GM23338 (cell line): Measurements from ENCODE around the gene CBFA2T3. TPM values are rescaled to one million over a fixed set of nuclear protein-coding genes. Genes with fewer than 3 reads are reported as not detected.

Source experiments
- ATAC-seq: fragments of 200-7000 bp; cut with Tn5 transposase; 3 replicates; pipeline ENCODE4 v1.9.1; 2020
- DNase-seq: peaks from one replicate; pipeline ENCODE4 v3.0.0-alpha.2; 2015; ENCODE audit warnings: low spot score
- H2AFZ ChIP-seq: fragments of 200-600 bp; sonication (generic); 2 replicates; pipeline ENCODE4 v1.8.0; 2016; ENCODE audit warnings: antibody characterized with exemption, mild to moderate bottlenecking, moderate library complexity
- H3F3A ChIP-seq: fragments of 200-600 bp; sonication (generic); replicated peaks from 2 replicates; pipeline ENCODE4 v1.8.0; 2017; ENCODE audit warnings: antibody characterized with exemption, mixed run types, low read depth
- H3K27ac ChIP-seq: fragments of 200-600 bp; sonication (generic); 2 replicates; pipeline ENCODE4 v1.6.1; 2016; ENCODE audit warnings: low read depth
- H3K27me3 ChIP-seq: fragments of 200-600 bp; sonication (generic); 2 replicates; pipeline ENCODE4 v1.8.0; 2016; ENCODE audit warnings: mild to moderate bottlenecking, mixed run types, moderate library complexity; ENCODE audit not compliant: insufficient read depth
- H3K36me3 ChIP-seq: fragments of 200-600 bp; sonication (generic); 2 replicates; pipeline ENCODE4 v1.8.0; 2016; ENCODE audit warnings: mild to moderate bottlenecking; ENCODE audit not compliant: insufficient read depth
- H3K4me1 ChIP-seq: fragments of 200-600 bp; sonication (generic); 2 replicates; pipeline ENCODE4 v1.8.0; 2016; ENCODE audit warnings: mild to moderate bottlenecking, moderate library complexity; ENCODE audit not compliant: insufficient read depth
- H3K4me2 ChIP-seq: fragments of 200-600 bp; sonication (generic); 2 replicates; pipeline ENCODE4 v1.7.1; 2017; ENCODE audit warnings: mixed run types
- H3K4me3 ChIP-seq: fragments of 200-600 bp; sonication (generic); 2 replicates; pipeline ENCODE4 v1.6.1; 2016; ENCODE audit warnings: mixed run types
- H3K79me2 ChIP-seq: fragments of 200-600 bp; sonication (generic); replicated peaks from 2 replicates; pipeline ENCODE4 v1.8.0; 2017; ENCODE audit warnings: mild to moderate bottlenecking; ENCODE audit not compliant: insufficient read depth
- H3K9me2 ChIP-seq: fragments of 200-600 bp; sonication (generic); 2 replicates; pipeline ENCODE4 v1.8.0; 2017; ENCODE audit not compliant: insufficient read depth
- H4K20me1 ChIP-seq: fragments of 200-600 bp; sonication (generic); replicated peaks from 2 replicates; pipeline ENCODE4 v1.8.0; 2017; ENCODE audit warnings: mild to moderate bottlenecking; ENCODE audit not compliant: insufficient read depth
- H3K27ac Mint-ChIP-seq: 2 replicates; pipeline ENCODE4 v1.8.0; 2020; ENCODE audit warnings: inconsistent platforms, mild to moderate bottlenecking, moderate library complexity, mixed read lengths
- H3K27me3 Mint-ChIP-seq: 3 replicates; pipeline ENCODE4 v1.8.0; 2022; ENCODE audit warnings: low read depth, mild to moderate bottlenecking, moderate library complexity, mixed read lengths, inconsistent platforms; ENCODE audit not compliant: insufficient read depth, poor library complexity
- H3K36me3 Mint-ChIP-seq: 3 replicates; pipeline ENCODE4 v1.8.0; 2021; ENCODE audit warnings: low read depth, mild to moderate bottlenecking, inconsistent platforms, moderate library complexity, mixed read lengths
- H3K4me1 Mint-ChIP-seq: 3 replicates; pipeline ENCODE4 v1.8.0; 2020; ENCODE audit warnings: mild to moderate bottlenecking, inconsistent platforms, mixed read lengths
- H3K4me3 Mint-ChIP-seq: 3 replicates; pipeline ENCODE4 v1.8.0; 2021; ENCODE audit warnings: moderate library complexity, mild to moderate bottlenecking, inconsistent platforms, mixed read lengths
- H3K9me3 Mint-ChIP-seq: 3 replicates; pipeline ENCODE4 v1.8.0; 2020; ENCODE audit warnings: moderate library complexity, mild to moderate bottlenecking, inconsistent platforms, mixed read lengths
- CREB1 ChIP-seq: fragments of 250-450 bp; sonication (Bioruptor Pico); IDR thresholded peaks from 2 replicates; pipeline ENCODE4 v1.5.0; 2020; ENCODE audit warnings: low read depth, mild to moderate bottlenecking, moderate library complexity
- CTCF ChIP-seq, 2 experiments: fragments of 200-600 bp in 1 of 2; sonication (generic) in 1 of 2; conservative IDR thresholded peaks; 2 replicates each; pipeline versions ENCODE4 v1.5.1 to v1.6.1; 2016 to 2017; ENCODE audit warnings: antibody characterized with exemption in 2 of 2, low read depth in 2 of 2, mild to moderate bottlenecking in 2 of 2, moderate library complexity in 1 of 2
- ETS1 ChIP-seq: IDR thresholded peaks from 2 replicates; pipeline ENCODE4 v1.6.1; 2016; ENCODE audit warnings: antibody characterized with exemption
- EZH2 ChIP-seq: fragments of 200-600 bp; sonication (generic); IDR thresholded peaks from one replicate; pipeline ENCODE4 v1.8.0; 2017; ENCODE audit warnings: antibody characterized with exemption, mild to moderate bottlenecking, low read depth; ENCODE audit not compliant: unreplicated experiment
- EZH2phosphoT487 ChIP-seq: fragments of 200-600 bp; sonication (generic); IDR thresholded peaks from one replicate; pipeline ENCODE4 v1.8.1; 2018; ENCODE audit warnings: antibody characterized with exemption; ENCODE audit not compliant: unreplicated experiment
- JUNB ChIP-seq: IDR thresholded peaks from one replicate; pipeline ENCODE4 v1.6.1; 2016; ENCODE audit warnings: antibody characterized with exemption; ENCODE audit not compliant: unreplicated experiment
- NANOG ChIP-seq: IDR thresholded peaks from 2 replicates; pipeline ENCODE4 v1.6.1; 2016; ENCODE audit warnings: antibody characterized with exemption, borderline replicate concordance
- POLR2AphosphoS5 ChIP-seq: IDR thresholded peaks from 2 replicates; pipeline ENCODE4 v1.6.1; 2016; ENCODE audit warnings: antibody characterized with exemption, low read depth
- REST ChIP-seq: IDR thresholded peaks from one replicate; pipeline ENCODE4 v1.6.1; 2018; ENCODE audit warnings: antibody characterized with exemption; ENCODE audit not compliant: unreplicated experiment
- STAT1 ChIP-seq: IDR thresholded peaks from one replicate; pipeline ENCODE4 v1.6.1; 2016; ENCODE audit warnings: antibody characterized with exemption; ENCODE audit not compliant: unreplicated experiment
- ZNF114 ChIP-seq: fragments of 250-450 bp; sonication (Bioruptor Pico); IDR thresholded peaks from 2 replicates; pipeline ENCODE4 v1.5.0; 2020; ENCODE audit warnings: mild to moderate bottlenecking, moderate library complexity
- polyA plus RNA-seq: library from polyadenylated mRNA; unstranded; fragments of >200 nt; fragmentation: Nextera tagmentation; extraction: Ambion mirVana; gene quantifications from 2 replicates; pipeline ENCODE4 v1.2.1, GENCODE V29; 2016
- total RNA-seq: library from RNA; depleted of rRNA; stranded (reverse); fragments of >200 nt; shearing (Covaris generic); gene quantifications from 2 replicates; pipeline ENCODE4 v1.2.3, GENCODE V29; 2014

The CBFA2T3 gene
- total and polyA plus RNA-seq, 2 experiments from 2014 or later: 0.87 to 1.5 TPM

DNA sequence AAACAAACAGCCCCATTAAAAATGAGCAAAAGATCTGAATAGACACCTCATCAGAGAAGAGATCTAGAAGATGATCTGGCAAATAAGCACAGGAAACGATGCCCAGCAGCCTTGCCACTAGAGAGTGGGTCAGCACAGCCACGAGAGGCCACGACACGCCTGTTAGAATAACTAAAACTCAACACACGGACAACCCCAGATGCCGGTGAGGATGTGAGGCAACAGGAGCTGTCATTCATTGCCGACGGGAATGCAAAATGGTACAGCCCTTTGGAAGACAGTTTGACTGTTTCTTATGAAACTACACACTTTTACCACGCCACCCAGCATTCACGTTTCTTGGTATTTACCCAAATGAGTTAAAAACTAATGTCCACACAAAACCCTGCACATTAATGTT lies 31.5 kb downstream of the CBFA2T3 start:
- DNase-seq (no peak), ATAC-seq (no peak)
- TF ChIP-seq POLR2AphosphoS5: no peak
- TF ChIP-seq JUNB: no peak
- no peak for TF ChIP-seq NANOG
- no peak for TF ChIP-seq ETS1
- TF ChIP-seq REST: no peak
- no peak for TF ChIP-seq EZH2
- TF ChIP-seq CTCF (conservative IDR thresholded peaks at IDR 0.05; ENCODE audit: low read depth in 2 of 2): no peak
- no peak for TF ChIP-seq ZNF114 (CRISPR knock-in tag)
- TF ChIP-seq CREB1 (CRISPR knock-in tag): no peak
- no peak for TF ChIP-seq STAT1
- no peak for TF ChIP-seq EZH2phosphoT487
- Histone ChIP-seq H3F3A (no peaks in the 10 kb centered on the region), H3K9me2 (no peaks in the 10 kb centered on the region), H2AFZ (no peak overlapping the region), H4K20me1 (no peaks in the 10 kb centered on the region), H3K4me2 (no peak overlapping the region), H3K27me3 (peaks cover 8% of the 10 kb centered on the region), H3K36me3 (no peaks in the 10 kb centered on the region), H3K4me1 (no peaks in the 10 kb centered on the region; the same call in 1 of the 2 replicates), H3K27ac (no peak overlapping the region), H3K79me2 (no peaks in the 10 kb centered on the region), H3K4me3 (no peak overlapping the region)
- H3K4me1 Mint-ChIP-seq: no peaks in the 10 kb centered on the region; the same call in 2 of the 3 replicates
- no peak overlapping the region for H3K4me3 Mint-ChIP-seq
- no peaks in the 10 kb centered on the region for H3K36me3 Mint-ChIP-seq
- no peaks in the 10 kb centered on the region for H3K9me3 Mint-ChIP-seq
- no peak overlapping the region for H3K27ac Mint-ChIP-seq
- H3K27me3 Mint-ChIP-seq: peaks cover 12% of the 10 kb centered on the region
